ENCODE data around the gene NADK.

DNA sequence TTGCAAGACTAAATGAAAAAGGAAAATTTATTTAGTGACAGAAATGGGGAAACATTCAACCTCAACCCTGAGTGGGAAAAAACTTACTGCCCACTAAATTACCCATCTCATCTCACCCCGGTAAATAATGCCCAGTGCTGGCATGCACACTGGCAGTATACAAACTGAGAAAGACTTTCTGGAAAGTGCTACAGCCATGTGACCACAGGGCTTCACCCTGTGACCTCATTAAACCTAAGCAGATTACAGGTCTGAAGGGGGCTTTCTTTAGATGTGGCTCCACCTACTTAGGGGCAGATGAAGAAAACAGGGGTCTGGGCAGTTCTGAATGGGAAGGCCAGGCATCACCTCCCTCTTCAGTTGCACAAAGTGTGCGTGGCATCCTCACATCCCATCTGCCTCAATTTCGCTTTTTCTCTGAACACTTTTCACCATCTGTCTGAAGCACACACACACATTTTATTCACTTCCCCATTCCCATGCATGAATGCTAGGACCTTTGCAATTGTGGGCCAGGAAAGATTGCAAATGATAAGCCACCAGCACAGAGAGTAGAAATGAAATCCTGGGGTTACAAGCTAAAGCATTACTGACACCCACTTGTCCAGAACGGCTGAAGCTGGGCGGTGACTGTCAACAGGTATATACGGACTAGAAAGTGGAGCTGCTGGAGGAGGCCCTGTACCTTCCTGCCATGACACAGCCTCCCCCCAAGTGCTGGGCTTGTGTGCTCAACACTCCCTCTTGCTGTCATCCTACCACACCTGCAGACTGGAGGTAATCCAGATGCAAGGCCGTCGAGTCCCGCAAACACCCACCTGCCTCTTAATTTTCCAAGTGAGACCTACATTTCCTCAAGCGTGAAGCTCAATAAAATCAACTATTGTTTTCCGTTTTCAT, 2.7 kb downstream of the NADK start:
- TF ChIP-seq, protein P1, sequence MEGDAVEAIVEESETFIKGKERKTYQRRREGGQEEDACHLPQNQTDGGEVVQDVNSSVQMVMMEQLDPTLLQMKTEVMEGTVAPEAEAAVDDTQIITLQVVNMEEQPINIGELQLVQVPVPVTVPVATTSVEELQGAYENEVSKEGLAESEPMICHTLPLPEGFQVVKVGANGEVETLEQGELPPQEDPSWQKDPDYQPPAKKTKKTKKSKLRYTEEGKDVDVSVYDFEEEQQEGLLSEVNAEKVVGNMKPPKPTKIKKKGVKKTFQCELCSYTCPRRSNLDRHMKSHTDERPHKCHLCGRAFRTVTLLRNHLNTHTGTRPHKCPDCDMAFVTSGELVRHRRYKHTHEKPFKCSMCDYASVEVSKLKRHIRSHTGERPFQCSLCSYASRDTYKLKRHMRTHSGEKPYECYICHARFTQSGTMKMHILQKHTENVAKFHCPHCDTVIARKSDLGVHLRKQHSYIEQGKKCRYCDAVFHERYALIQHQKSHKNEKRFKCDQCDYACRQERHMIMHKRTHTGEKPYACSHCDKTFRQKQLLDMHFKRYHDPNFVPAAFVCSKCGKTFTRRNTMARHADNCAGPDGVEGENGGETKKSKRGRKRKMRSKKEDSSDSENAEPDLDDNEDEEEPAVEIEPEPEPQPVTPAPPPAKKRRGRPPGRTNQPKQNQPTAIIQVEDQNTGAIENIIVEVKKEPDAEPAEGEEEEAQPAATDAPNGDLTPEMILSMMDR (conservative IDR thresholded peaks at IDR 0.05; ENCODE audit: low read depth, low read length), result no peak
- TF ChIP-seq EZH2 (IDR thresholded peaks at IDR 0.05; ENCODE audit: borderline replicate concordance, low read depth, low read length, poor library complexity, severe bottlenecking), result no peak

All from A673 (cell line).